GM12873 (cell line): Measurements from ENCODE around the gene NAA80.

Experiments used
- CTCF ChIP-seq: IDR thresholded peaks from 2 replicates; pipeline ENCODE4 v1.5.1; 2012; ENCODE audit warnings: low read depth, mild to moderate bottlenecking, moderate library complexity, low read length, control low read depth; ENCODE audit not compliant: insufficient read depth; ENCODE audit errors: missing control alignments

The NAA80 gene

GRCh38 chr3:50336452-50337174 is 37.4 kb upstream of the NAA80 start:
- no peak for TF ChIP-seq CTCF

- no peak for TF ChIP-seq CTCF
Measured at GRCh38 chr3:50334339-50335075, 35.3 kb upstream of the NAA80 start.

- TF ChIP-seq CTCF = no peak
Measured at GRCh38 chr3:50333744-50334328, 34.6 kb upstream of the NAA80 start.

- TF ChIP-seq CTCF = no peak
Measured at GRCh38 chr3:50331364-50331907, 32.2 kb upstream of the NAA80 start.

- no peak for TF ChIP-seq CTCF
Measured at GRCh38 chr3:50330330-50330729, 31.1 kb upstream of the NAA80 start.

GRCh38 chr3:50327943-50328691 is 28.9 kb upstream of the NAA80 start, which contains the start of gene TUSC2:
Gene TUSC2, minus strand, starts transcription at chr3:50328223. Its CDS starts 124 bp downstream, at chr3:50328099.
- TF ChIP-seq CTCF = no peak
